Germinal center (tissue), 1 donor: Measurements from ENCODE around the gene FAF1.

Source experiments
- DNase-seq: peaks from one replicate; pipeline ENCODE4 v3.0.0; 2012; ENCODE audit warnings: mixed read lengths, low spot score

Gene FAF1

GRCh38 chr1:50700621-50701020, 259.4 kb downstream of the FAF1 start:
- no peak for DNase-seq

GRCh38 chr1:50700214-50700613, 259.9 kb downstream of the FAF1 start:
- DNase-seq, result no peak

GRCh38 chr1:50699795-50700194, 260.3 kb downstream of the FAF1 start:
- no peak for DNase-seq

- DNase-seq, result no peak
Observed at GRCh38 chr1:50697440-50698421, 262.3 kb downstream of the FAF1 start.

GRCh38 chr1:50693829-50694228, 266.2 kb downstream of the FAF1 start:
- no peak for DNase-seq

- DNase-seq, result no peak
Observed at GRCh38 chr1:50684185-50684584, 275.9 kb downstream of the FAF1 start.

GRCh38 chr1:50681931-50682330, 278.1 kb downstream of the FAF1 start:
- no peak for DNase-seq

- no peak for DNase-seq
Observed at GRCh38 chr1:50667710-50668356, 292.2 kb downstream of the FAF1 start.

GRCh38 chr1:50667272-50667671, 292.8 kb downstream of the FAF1 start:
- DNase-seq, result no peak

- DNase-seq, result no peak
Observed at GRCh38 chr1:50666849-50667248, 293.2 kb downstream of the FAF1 start.

- DNase-seq, result no peak
Observed at GRCh38 chr1:50665413-50665812, 294.7 kb downstream of the FAF1 start.

- no peak for DNase-seq
Observed at GRCh38 chr1:50661626-50662025, 298.4 kb downstream of the FAF1 start.

- no peak for DNase-seq
Observed at GRCh38 chr1:50659107-50659662, 300.9 kb downstream of the FAF1 start.

GRCh38 chr1:50658459-50659076, 301.5 kb downstream of the FAF1 start:
- DNase-seq, result no peak

- DNase-seq, result no peak
Observed at GRCh38 chr1:50656931-50657330, 303.1 kb downstream of the FAF1 start.

GRCh38 chr1:50651476-50652263, 308.4 kb downstream of the FAF1 start:
- no peak for DNase-seq

GRCh38 chr1:50646526-50646925, 313.5 kb downstream of the FAF1 start:
- no peak for DNase-seq

- DNase-seq, result no peak
Observed at GRCh38 chr1:50645139-50645538, 314.9 kb downstream of the FAF1 start.

GRCh38 chr1:50644447-50645105, 315.5 kb downstream of the FAF1 start:
- no peak for DNase-seq

GRCh38 chr1:50637460-50637859, 322.6 kb downstream of the FAF1 start:
- DNase-seq, result no peak

- DNase-seq, result no peak
Observed at GRCh38 chr1:50634251-50634650, 325.8 kb downstream of the FAF1 start.
